Measurements from ENCODE around the gene SLF1. TPM values are rescaled to one million over a fixed set of nuclear protein-coding genes. Genes with fewer than 3 reads are reported as not detected.

Gene SLF1
- total RNA-seq, 1 experiment from 2014 or later, result 7.9 TPM

DNA sequence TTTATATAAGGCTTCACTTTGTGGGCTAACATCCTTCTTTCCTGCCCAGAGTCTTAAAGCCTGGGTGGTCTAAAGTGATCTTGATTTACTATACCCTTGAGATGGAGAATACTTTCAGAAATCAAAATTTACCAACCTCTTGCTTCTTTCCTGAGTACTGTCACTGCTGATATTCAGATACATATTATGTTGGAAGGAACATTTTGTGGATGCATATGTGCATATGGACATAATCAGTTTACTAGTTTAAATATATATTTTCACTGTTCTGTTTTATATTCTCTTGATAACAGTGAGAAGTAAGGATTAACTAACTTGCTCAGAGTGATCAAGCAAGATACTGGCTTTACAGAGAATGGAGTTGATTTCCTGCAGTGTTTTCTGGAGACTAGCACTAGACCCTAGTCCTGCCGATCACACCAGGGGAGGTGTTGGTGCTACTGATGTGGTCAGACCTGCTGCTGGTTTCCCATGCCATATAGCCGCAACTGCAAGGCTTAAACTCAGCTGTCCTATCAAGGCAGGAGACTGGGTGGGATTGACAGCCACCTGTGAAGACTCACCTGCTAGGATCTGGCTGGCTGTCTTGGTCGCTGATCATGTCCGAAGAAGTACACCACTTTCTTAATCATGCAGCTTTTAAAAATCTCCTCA is 57.6 kb downstream of the SLF1 start:
- H3K27me3 Mint-ChIP-seq (ENCODE audit: insufficient read depth, unreplicated experiment), result no peaks in the 10 kb centered on the region
- ChIA-PET POLR2A (no interaction called here), CTCF (no interaction called here)
- Histone ChIP-seq H3K4me1 (no peaks in the 10 kb centered on the region), H3K9me3 (no peaks in the 10 kb centered on the region), H3K4me3 (ENCODE audit: low read depth, low read length) (no peak overlapping the region), H3K36me3 (ENCODE audit: control insufficient read depth, insufficient read depth, low read length) (no peaks in the 10 kb centered on the region), H3K27me3 (replicated peaks; ENCODE audit: control insufficient read depth, insufficient read depth, low read length) (no peaks in the 10 kb centered on the region)
- H3K36me3 Mint-ChIP-seq (ENCODE audit: insufficient read depth, unreplicated experiment), result no peaks in the 10 kb centered on the region
- no peak overlapping the region for H3K27ac Mint-ChIP-seq (ENCODE audit: unreplicated experiment)
- DNase-seq, result no peak
- no peaks in the 10 kb centered on the region for H3K4me1 Mint-ChIP-seq (ENCODE audit: low read depth, unreplicated experiment)
- intact Hi-C loops (cut with micrococcal nuclease; ENCODE audit: unreplicated experiment), result no loop called here
- H3K4me3 Mint-ChIP-seq (ENCODE audit: unreplicated experiment), result no peak overlapping the region
- BruUV-seq (replicated peaks), result no TSS peak
- TF ChIP-seq, protein P1, sequence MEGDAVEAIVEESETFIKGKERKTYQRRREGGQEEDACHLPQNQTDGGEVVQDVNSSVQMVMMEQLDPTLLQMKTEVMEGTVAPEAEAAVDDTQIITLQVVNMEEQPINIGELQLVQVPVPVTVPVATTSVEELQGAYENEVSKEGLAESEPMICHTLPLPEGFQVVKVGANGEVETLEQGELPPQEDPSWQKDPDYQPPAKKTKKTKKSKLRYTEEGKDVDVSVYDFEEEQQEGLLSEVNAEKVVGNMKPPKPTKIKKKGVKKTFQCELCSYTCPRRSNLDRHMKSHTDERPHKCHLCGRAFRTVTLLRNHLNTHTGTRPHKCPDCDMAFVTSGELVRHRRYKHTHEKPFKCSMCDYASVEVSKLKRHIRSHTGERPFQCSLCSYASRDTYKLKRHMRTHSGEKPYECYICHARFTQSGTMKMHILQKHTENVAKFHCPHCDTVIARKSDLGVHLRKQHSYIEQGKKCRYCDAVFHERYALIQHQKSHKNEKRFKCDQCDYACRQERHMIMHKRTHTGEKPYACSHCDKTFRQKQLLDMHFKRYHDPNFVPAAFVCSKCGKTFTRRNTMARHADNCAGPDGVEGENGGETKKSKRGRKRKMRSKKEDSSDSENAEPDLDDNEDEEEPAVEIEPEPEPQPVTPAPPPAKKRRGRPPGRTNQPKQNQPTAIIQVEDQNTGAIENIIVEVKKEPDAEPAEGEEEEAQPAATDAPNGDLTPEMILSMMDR (IDR thresholded peaks at IDR 0.05; ENCODE audit: insufficient read depth in 1 of 2, low read depth in 1 of 2, low read length in 1 of 2, severe bottlenecking in 1 of 2, unreplicated experiment in 1 of 2), result no peak
- H3K9me3 Mint-ChIP-seq (ENCODE audit: unreplicated experiment), result no peaks in the 10 kb centered on the region

DNA sequence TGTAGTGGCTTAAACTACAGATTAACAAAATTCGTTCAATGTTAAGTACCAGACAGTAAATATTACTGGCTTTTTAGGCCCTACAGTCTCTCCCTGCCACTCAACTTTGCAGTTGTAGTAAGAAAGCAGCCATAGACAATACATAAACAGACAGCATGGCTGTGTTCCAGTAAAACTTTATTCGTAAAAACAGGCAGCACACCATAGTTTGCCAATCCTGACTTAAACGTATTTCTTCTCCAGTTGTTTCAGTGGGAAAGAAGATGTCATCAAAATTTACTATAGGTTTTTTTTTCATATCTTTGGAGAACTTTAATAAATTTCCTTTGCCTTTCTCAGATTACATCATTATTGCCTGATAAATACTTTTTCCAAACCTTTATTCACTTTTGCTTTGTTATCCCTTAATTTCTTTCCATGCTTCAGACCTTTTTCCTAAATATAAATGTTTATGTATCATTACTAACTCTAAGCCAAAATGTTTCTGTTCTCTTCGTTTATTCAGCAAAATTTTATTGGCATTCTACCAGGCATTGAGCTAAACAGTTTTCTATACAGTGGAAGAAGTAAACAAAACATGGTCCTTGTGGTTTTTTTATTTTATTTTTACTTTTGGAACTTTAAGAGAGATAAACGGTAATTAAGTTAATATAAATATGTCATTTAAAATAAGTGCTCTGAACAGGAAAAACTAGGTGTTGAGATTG is 64.5 kb downstream of the SLF1 start:
- no peaks in the 10 kb centered on the region for H3K36me3 ChIP-seq (ENCODE audit: control insufficient read depth, insufficient read depth, low read length)
- CTCF ChIA-PET, result no interaction called here
- BruUV-seq (replicated peaks), result no TSS peak
- no peaks in the 10 kb centered on the region for H3K27me3 Mint-ChIP-seq (ENCODE audit: insufficient read depth, unreplicated experiment)
- H3K4me1 Mint-ChIP-seq (ENCODE audit: low read depth, unreplicated experiment), result no peaks in the 10 kb centered on the region
- POLR2A ChIA-PET, result no interaction called here
- H3K4me3 Mint-ChIP-seq (ENCODE audit: unreplicated experiment), result no peak overlapping the region
- H3K27me3 ChIP-seq (replicated peaks; ENCODE audit: control insufficient read depth, insufficient read depth, low read length), result no peaks in the 10 kb centered on the region
- no peaks in the 10 kb centered on the region for H3K4me1 ChIP-seq
- DNase-seq, result no peak
- peaks cover 10% of the 10 kb centered on the region for H3K36me3 Mint-ChIP-seq (ENCODE audit: insufficient read depth, unreplicated experiment)
- no peaks in the 10 kb centered on the region for H3K9me3 Mint-ChIP-seq (ENCODE audit: unreplicated experiment)
- H3K9me3 ChIP-seq, result no peaks in the 10 kb centered on the region
- intact Hi-C loops (cut with micrococcal nuclease; ENCODE audit: unreplicated experiment), result no loop called here
- no peak overlapping the region for H3K27ac Mint-ChIP-seq (ENCODE audit: unreplicated experiment)
- TF ChIP-seq, protein P1 (IDR thresholded peaks at IDR 0.05; ENCODE audit: insufficient read depth in 1 of 2, low read depth in 1 of 2, low read length in 1 of 2, severe bottlenecking in 1 of 2, unreplicated experiment in 1 of 2), result no peak
- no peak overlapping the region for H3K4me3 ChIP-seq (ENCODE audit: low read depth, low read length)

DNA sequence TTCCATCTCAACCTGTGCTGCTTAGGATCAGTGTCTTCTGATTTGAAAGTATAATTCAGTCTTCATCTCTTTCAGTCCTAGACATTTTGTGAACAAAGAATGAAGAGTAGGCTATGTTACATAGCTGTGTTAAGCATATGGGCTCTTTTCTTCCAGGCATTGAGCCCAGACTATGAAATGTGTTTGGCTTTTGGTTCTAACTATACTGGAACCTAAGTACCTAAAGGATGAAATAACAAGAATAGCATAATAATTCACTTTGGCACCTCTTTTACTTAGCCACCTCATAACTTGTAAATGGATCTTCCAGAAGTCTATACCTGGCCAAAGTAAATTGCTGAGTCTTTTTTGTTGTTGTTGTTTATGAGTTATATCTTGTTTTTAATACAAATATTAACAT is 71.4 kb downstream of the SLF1 start:
- POLR2A ChIA-PET, result no interaction called here
- no peaks in the 10 kb centered on the region for H3K9me3 ChIP-seq
- Mint-ChIP-seq H3K4me1 (ENCODE audit: low read depth, unreplicated experiment) (no peaks in the 10 kb centered on the region), H3K36me3 (ENCODE audit: insufficient read depth, unreplicated experiment) (peaks cover 15% of the 10 kb centered on the region), H3K9me3 (ENCODE audit: unreplicated experiment) (no peaks in the 10 kb centered on the region), H3K27me3 (ENCODE audit: insufficient read depth, unreplicated experiment) (no peaks in the 10 kb centered on the region), H3K4me3 (ENCODE audit: unreplicated experiment) (no peak overlapping the region), H3K27ac (ENCODE audit: unreplicated experiment) (no peak overlapping the region)
- no TSS peak for BruUV-seq (replicated peaks)
- TF ChIP-seq, protein P1 (IDR thresholded peaks at IDR 0.05; ENCODE audit: insufficient read depth in 1 of 2, low read depth in 1 of 2, low read length in 1 of 2, severe bottlenecking in 1 of 2, unreplicated experiment in 1 of 2), result no peak
- intact Hi-C loops (cut with micrococcal nuclease; ENCODE audit: unreplicated experiment), result no loop called here
- H3K4me3 ChIP-seq (ENCODE audit: low read depth, low read length), result no peak overlapping the region
- no peaks in the 10 kb centered on the region; the same call in none of the 2 replicates for H3K36me3 ChIP-seq (ENCODE audit: control insufficient read depth, insufficient read depth, low read length)
- H3K4me1 ChIP-seq, result no peaks in the 10 kb centered on the region
- no peaks in the 10 kb centered on the region for H3K27me3 ChIP-seq (replicated peaks; ENCODE audit: control insufficient read depth, insufficient read depth, low read length)
- no peak for DNase-seq
- CTCF ChIA-PET, result no interaction called here
